Right renal cortex interstitium (tissue), 3 donors: Measurements from ENCODE around the gene KNG1. TPM values are rescaled to one million over a fixed set of nuclear protein-coding genes. Genes with fewer than 3 reads are reported as not detected.
"Not testable (repeated sequence)": the region's sequence is repeated elsewhere in the genome, so short reads cannot be mapped to it uniquely, and the experiment has no call there.

ENCODE experiments used
- DNase-seq, 3 donors: peaks; one replicate each; pipeline ENCODE4 v3.0.0-alpha.2; 2013; ENCODE audit warnings: low read depth in 3 of 3, low spot score in 2 of 3
- polyA plus RNA-seq, 3 donors: library from polyadenylated mRNA; unstranded; fragments of 120-200 nt; gene quantifications; one replicate each; pipeline ENCODE4 v1.2.1, GENCODE V29; 2013; ENCODE audit not compliant: insufficient read length in 3 of 3

Gene KNG1
- 100 to 1,000 TPM; 144 to 168 (median 163) TPM for polyA plus RNA-seq

GRCh38 chr3:186717039-186717457 lies at the start of gene KNG1:
Gene KNG1, plus strand, starts transcription at chr3:186717359. Its CDS starts 184 bp downstream, at chr3:186717543.
- no peak for DNase-seq

DNA sequence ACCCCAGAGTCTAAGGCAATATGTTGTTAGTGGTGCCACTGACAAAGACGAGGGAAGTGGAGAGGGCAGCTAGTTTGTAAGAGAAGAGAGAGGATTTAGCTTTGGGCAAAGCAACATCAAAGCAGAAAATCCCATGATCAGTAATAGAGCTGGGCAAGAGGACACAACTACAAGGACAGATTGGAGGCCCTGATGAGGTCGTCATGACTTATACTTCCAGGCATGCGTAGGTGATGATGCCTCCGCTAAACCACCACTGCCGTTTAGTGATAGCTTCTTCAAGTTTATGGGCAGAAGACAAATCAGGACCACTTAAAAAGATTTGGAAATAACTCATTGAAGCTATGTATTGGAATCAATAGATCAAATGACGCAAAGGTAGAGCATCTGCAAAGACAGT lies 48.7 kb upstream of the KNG1 start:
- DNase-seq: no peak

DNA sequence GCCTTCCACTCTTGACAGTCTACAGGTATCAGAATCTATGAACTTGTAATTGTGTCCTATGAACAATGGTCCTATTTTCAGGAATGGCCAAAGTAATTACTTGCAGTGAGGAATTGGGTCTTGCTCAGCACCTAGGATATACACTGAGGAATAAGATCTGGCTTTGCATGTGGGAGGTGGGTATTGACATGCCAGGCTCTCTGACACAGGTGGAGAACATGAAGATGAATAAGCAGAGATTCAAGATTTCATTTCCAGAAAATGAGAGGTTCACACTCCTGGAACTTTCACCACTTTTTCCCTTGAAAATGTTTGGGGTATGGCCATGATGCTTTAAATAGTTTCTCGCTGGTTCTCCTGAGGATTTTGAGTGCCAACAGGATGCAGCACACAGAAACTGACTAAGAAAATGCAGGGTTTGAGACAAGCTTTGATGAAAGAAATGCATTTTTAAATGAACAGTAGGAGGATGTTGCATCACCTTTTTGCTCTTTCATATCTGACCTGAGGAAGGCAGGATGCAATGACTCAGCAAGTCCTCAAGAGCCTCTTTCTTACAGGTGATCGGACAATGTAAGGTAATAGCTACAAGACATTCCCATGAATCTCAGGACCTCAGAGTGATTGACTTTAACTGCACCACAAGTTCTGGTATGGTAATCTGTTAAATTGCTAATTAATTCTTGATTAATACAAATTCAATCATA lies 47.6 kb upstream of the KNG1 start:
- DNase-seq: no peak

- DNase-seq: no peak
Observed at GRCh38 chr3:186670155-186670554, 47.0 kb upstream of the KNG1 start.

GRCh38 chr3:186671051-186671450 lies 46.1 kb upstream of the KNG1 start:
- no peak for DNase-seq

GRCh38 chr3:186678604-186679003 lies 38.6 kb upstream of the KNG1 start:
- DNase-seq: no peak

DNA sequence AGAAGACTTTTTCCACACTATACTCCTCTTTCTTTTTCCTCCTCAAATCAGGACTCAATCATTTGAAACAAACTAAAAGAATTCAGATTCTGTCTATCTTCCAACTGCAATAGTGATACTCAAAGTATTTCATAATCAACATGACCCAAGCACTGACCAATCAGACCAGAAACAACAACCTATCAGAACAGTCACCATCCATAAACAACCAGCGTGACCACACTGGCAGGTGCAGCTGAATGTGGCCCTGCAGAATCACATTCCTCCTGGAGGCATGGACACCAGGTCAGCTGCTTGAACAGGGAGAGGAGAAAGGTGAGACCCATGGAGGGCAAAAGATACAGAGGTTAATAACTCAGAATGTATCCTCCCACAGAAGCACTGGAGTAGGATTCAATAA lies 38.0 kb upstream of the KNG1 start:
- no peak for DNase-seq

DNA sequence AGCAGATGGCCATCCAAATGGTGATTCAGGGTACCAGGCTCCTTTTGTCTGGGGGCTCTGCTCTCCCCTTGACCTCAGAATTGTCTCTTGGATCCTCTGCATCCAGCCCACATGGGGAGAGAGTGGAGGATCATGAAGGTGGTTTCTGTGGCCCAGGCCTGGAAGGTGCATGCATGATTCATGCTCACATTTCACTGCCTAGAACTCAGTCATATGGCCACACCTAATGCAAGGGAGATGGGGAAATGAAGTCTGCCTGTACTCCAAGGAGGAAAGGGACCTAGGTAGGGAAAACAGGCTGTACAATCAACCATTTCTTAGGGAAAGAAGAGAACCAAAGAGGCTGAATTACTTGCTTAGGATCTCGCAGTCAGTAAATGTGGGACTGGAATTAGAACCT lies 36.3 kb upstream of the KNG1 start:
- DNase-seq: no peak

GRCh38 chr3:186682812-186683211 lies 34.3 kb upstream of the KNG1 start:
- no peak for DNase-seq

DNA sequence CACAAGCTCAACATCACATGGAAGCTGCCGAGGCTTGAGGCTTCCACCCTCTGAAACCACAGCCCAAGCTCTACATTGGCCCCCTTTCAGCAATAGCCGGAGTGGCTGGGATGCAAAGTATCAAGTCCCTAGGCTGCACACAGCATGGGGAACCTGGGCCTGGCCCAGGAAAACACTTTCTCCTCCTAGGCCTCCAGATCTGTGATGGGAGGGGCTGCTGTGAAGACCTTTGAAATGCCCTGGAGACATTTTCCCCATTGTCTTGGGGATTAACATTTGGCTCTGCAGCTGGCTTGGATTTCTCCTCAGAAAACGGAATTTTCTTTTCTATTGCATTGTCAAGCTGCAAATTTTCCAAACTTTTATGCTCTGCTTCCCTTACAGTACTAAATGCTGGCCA lies 33.2 kb upstream of the KNG1 start:
- DNase-seq: no peak

DNA sequence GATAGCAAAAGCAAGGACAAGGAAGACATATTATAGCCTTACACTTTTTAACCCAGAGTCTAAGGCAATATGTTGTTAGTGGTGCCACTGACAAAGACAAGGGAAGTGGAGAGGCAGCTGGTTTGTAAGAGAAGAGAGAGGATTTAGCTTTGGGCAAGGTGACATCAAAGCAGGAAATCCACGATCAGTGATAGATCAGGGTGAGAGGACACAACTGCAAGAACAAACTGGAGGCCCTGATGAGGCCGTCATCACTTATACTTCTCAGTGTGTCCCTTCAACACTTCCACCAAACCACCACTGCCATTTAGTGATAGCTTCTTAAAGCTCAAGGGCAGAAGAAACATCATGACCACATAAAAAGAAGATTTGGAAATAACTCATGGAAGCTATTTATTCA lies 30.7 kb upstream of the KNG1 start:
- not testable (repeated sequence) for DNase-seq

- no peak for DNase-seq
Observed at GRCh38 chr3:186687120-186687651, 30.0 kb upstream of the KNG1 start.

GRCh38 chr3:186690304-186690703 lies 26.9 kb upstream of the KNG1 start:
- DNase-seq: not testable (repeated sequence)

GRCh38 chr3:186691676-186692075 lies 25.5 kb upstream of the KNG1 start:
- no peak for DNase-seq

DNA sequence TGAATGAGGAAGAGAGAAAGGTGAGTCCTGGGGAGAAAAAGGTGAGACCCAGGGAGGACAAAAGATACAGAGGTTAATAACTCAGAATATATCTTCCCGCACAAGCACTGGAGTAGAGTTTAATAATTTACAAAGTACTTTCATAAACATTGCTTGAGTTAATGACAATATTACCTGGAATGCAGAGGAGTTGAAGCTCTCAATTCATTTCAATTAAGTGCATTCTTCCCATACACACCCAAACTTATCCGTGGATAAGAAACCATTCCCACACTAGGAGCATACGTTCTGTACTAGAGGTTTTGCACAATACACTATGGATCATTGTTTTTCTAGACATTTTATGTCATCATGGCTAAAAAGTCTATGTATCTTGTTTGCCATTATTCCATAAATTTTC lies 23.3 kb upstream of the KNG1 start:
- DNase-seq: no peak

DNA sequence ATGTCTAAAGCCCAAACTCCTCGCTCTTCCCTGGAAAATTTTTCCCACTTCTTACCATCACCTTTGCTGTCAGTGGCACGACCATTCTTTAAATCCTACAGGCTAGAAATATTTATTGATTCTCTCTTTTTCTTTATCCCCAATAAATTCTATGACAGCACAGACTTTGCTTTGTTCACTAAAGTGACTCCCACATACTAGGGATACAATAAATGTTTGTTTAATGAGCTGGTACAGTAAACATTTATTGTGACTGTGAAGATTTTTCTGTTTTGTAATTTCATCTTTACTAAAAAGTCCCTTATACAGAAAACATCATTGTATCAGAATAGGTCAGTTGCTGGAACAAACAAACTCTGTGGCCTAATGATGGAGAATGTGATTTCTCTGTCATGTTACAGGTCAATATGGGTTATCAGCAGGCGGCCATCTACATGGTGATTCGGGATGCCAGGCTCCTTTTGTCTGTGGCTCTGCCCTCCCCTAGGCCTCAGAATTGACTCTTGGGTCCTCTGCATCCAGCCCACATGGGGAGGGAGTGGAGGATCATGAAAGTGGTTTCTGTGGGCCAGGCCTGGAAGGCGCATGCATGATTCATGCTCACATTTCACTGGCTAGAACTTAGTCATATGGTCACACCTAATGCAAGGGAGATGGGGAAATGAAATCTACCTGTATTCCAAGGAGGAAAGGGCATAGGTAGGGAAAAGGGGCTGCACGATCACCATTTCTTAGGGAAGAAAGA lies 22.7 kb upstream of the KNG1 start:
- DNase-seq: no peak

DNA sequence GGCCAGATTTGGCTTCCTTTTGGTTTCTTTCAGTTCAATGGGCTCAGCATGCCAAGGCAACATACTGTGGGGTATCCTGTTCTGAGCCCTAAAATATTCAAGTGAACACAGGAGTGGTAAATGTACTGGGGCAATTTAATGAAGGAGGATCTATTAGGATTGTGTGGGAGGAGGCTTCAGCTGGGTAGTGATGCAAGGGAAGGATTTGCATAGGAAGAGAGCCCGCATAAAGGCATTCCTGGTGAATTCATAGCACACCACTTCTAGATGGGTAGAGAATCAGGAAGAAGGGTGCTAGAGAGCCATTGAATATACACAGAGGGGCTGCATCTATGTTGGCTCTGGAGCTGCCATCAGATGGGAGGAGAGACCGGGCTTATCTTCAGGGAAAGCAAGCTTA lies 20.6 kb upstream of the KNG1 start:
- DNase-seq: no peak

- DNase-seq: no peak
Observed at GRCh38 chr3:186697510-186697909, 19.6 kb upstream of the KNG1 start.

GRCh38 chr3:186700267-186700666 lies 16.9 kb upstream of the KNG1 start:
- no peak for DNase-seq

GRCh38 chr3:186702451-186702850 lies 14.7 kb upstream of the KNG1 start:
- DNase-seq: not testable (repeated sequence)

- DNase-seq: no peak
Observed at GRCh38 chr3:186705882-186706780, 11.0 kb upstream of the KNG1 start.
